Middle frontal gyrus (tissue), 1 donor: Measurements from ENCODE around the gene ADGRD2.

ENCODE experiments used
- DNase-seq: peaks from one replicate; pipeline ENCODE4 v3.0.0-alpha.2; 2015; ENCODE audit warnings: low spot score; ENCODE audit errors: extremely low spot score

Gene ADGRD2

GRCh38 chr9:124436320-124436719 is 13.9 kb upstream of the ADGRD2 start:
- DNase-seq = no peak

GRCh38 chr9:124437086-124437485 is 13.2 kb upstream of the ADGRD2 start:
- no peak for DNase-seq

- DNase-seq = no peak
These were observed 12.2 kb upstream of the ADGRD2 start for GRCh38 chr9:124438091-124438490.

- DNase-seq = no peak
These were observed 11.2 kb upstream of the ADGRD2 start for GRCh38 chr9:124439086-124439485.

- no peak for DNase-seq
These were observed 10.5 kb upstream of the ADGRD2 start for GRCh38 chr9:124439686-124440243.

GRCh38 chr9:124440786-124441185 is 9.5 kb upstream of the ADGRD2 start:
- no peak for DNase-seq

- DNase-seq = no peak
These were observed 9.0 kb upstream of the ADGRD2 start for GRCh38 chr9:124441291-124441690.

GRCh38 chr9:124442379-124442778 is 7.9 kb upstream of the ADGRD2 start:
- DNase-seq = no peak

GRCh38 chr9:124442826-124443225 is 7.4 kb upstream of the ADGRD2 start:
- DNase-seq = no peak

- DNase-seq = no peak
These were observed 6.6 kb upstream of the ADGRD2 start for GRCh38 chr9:124443625-124444024.

- DNase-seq = no peak
These were observed 6.1 kb upstream of the ADGRD2 start for GRCh38 chr9:124444166-124444565.

GRCh38 chr9:124447297-124447661 is 3.0 kb upstream of the ADGRD2 start:
- DNase-seq = no peak

GRCh38 chr9:124448019-124448418 is 2.2 kb upstream of the ADGRD2 start:
- DNase-seq = no peak

GRCh38 chr9:124449381-124450151 is 685 bp upstream of the ADGRD2 start:
- no peak for DNase-seq

- no peak for DNase-seq
These were observed 845 bp downstream of the ADGRD2 start for GRCh38 chr9:124450931-124451661.

GRCh38 chr9:124452326-124452725 is 2.1 kb downstream of the ADGRD2 start:
- no peak for DNase-seq

GRCh38 chr9:124452841-124453585 is 2.8 kb downstream of the ADGRD2 start:
- DNase-seq = no peak

GRCh38 chr9:124453586-124454191 is 3.4 kb downstream of the ADGRD2 start:
- DNase-seq = no peak

- DNase-seq = no peak
These were observed 4.0 kb downstream of the ADGRD2 start for GRCh38 chr9:124454296-124454695.

- no peak for DNase-seq
These were observed 4.7 kb downstream of the ADGRD2 start for GRCh38 chr9:124454791-124455443.

GRCh38 chr9:124455820-124456219 is 5.6 kb downstream of the ADGRD2 start:
- no peak for DNase-seq
